IPS-15b (cell line): ENCODE data around the gene CYTH3.

ENCODE experiments used
- H3K27me3 ChIP-seq: one replicate; pipeline ENCODE4 v1.6.1; 2013; ENCODE audit warnings: low read length; ENCODE audit not compliant: control insufficient read depth, insufficient read depth
- H3K36me3 ChIP-seq: one replicate; pipeline ENCODE4 v1.6.1; 2013; ENCODE audit warnings: low read length; ENCODE audit not compliant: control insufficient read depth, insufficient read depth
- H3K4me1 ChIP-seq: one replicate; pipeline ENCODE4 v1.6.1; 2013; ENCODE audit warnings: mild to moderate bottlenecking, low read length; ENCODE audit not compliant: control insufficient read depth, insufficient read depth
- H3K4me3 ChIP-seq: one replicate; pipeline ENCODE4 v1.5.1; 2013; ENCODE audit warnings: low read depth, low read length
- H3K9ac ChIP-seq: one replicate; pipeline ENCODE4 v1.6.1; 2013; ENCODE audit warnings: low read depth, mild to moderate bottlenecking, low read length
- H3K9me3 ChIP-seq: one replicate; pipeline ENCODE4 v1.6.1; 2013; ENCODE audit warnings: mild to moderate bottlenecking, low read length; ENCODE audit not compliant: control insufficient read depth, insufficient read depth

CYTH3 gene

GRCh38 chr7:6147627-6148026 is 124.8 kb downstream of the CYTH3 start:
- no peak overlapping the region for H3K4me3 ChIP-seq
- no peaks in the 10 kb centered on the region for H3K4me1 ChIP-seq
- H3K27me3 ChIP-seq = no peaks in the 10 kb centered on the region
- H3K9ac ChIP-seq = no peak overlapping the region
- H3K9me3 ChIP-seq = no peaks in the 10 kb centered on the region
- peaks cover 48% of the 10 kb centered on the region for H3K36me3 ChIP-seq

GRCh38 chr7:6146666-6147065 is 125.8 kb downstream of the CYTH3 start:
- Histone ChIP-seq H3K36me3 (peaks cover 42% of the 10 kb centered on the region), H3K27me3 (no peaks in the 10 kb centered on the region), H3K4me3 (no peak overlapping the region), H3K9me3 (no peaks in the 10 kb centered on the region), H3K9ac (no peak overlapping the region), H3K4me1 (no peaks in the 10 kb centered on the region)

DNA sequence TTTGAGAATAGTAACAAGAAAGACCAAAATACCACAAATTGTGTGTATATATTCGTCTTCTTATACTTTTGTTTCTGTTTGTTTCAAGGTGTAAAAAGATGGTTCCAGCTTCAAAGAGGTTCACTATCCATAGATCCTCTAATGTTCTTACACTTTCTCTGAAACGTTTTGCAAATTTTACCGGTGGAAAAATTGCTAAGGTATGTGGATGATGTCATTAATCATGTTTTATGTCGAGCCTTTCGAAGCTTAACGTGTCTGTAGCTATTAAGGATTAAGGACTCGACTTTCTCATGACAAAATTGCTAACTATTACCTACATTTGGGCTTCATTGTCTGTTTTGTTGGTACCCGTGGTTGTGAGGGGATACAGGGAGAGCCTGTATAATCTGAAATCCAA is 128.4 kb downstream of the CYTH3 start:
- Histone ChIP-seq H3K9me3 (no peaks in the 10 kb centered on the region), H3K4me1 (no peaks in the 10 kb centered on the region), H3K27me3 (no peaks in the 10 kb centered on the region), H3K4me3 (no peak overlapping the region), H3K9ac (no peak overlapping the region), H3K36me3 (peaks cover 33% of the 10 kb centered on the region)

- Histone ChIP-seq H3K27me3 (no peaks in the 10 kb centered on the region), H3K4me3 (no peak overlapping the region), H3K4me1 (no peaks in the 10 kb centered on the region), H3K9ac (no peak overlapping the region), H3K36me3 (peaks cover 24% of the 10 kb centered on the region), H3K9me3 (no peaks in the 10 kb centered on the region)
Observed at GRCh38 chr7:6142871-6143380, 129.5 kb downstream of the CYTH3 start.

GRCh38 chr7:6139189-6139996 is 133.0 kb downstream of the CYTH3 start:
- no peaks in the 10 kb centered on the region for H3K9me3 ChIP-seq
- H3K4me3 ChIP-seq = no peak overlapping the region
- H3K9ac ChIP-seq = no peak overlapping the region
- H3K4me1 ChIP-seq = no peaks in the 10 kb centered on the region
- peaks cover 5% of the 10 kb centered on the region for H3K36me3 ChIP-seq
- H3K27me3 ChIP-seq = no peaks in the 10 kb centered on the region

- Histone ChIP-seq H3K4me3 (no peak overlapping the region), H3K36me3 (peaks cover 5% of the 10 kb centered on the region), H3K4me1 (no peaks in the 10 kb centered on the region), H3K27me3 (no peaks in the 10 kb centered on the region), H3K9me3 (no peaks in the 10 kb centered on the region), H3K9ac (no peak overlapping the region)
Observed at GRCh38 chr7:6136475-6136874, 135.9 kb downstream of the CYTH3 start.

- H3K4me3 ChIP-seq = no peak overlapping the region
- no peak overlapping the region for H3K9ac ChIP-seq
- H3K4me1 ChIP-seq = no peaks in the 10 kb centered on the region
- H3K27me3 ChIP-seq = no peaks in the 10 kb centered on the region
- no peaks in the 10 kb centered on the region for H3K36me3 ChIP-seq
- no peaks in the 10 kb centered on the region for H3K9me3 ChIP-seq
Observed at GRCh38 chr7:6133249-6133648, 139.2 kb downstream of the CYTH3 start.

DNA sequence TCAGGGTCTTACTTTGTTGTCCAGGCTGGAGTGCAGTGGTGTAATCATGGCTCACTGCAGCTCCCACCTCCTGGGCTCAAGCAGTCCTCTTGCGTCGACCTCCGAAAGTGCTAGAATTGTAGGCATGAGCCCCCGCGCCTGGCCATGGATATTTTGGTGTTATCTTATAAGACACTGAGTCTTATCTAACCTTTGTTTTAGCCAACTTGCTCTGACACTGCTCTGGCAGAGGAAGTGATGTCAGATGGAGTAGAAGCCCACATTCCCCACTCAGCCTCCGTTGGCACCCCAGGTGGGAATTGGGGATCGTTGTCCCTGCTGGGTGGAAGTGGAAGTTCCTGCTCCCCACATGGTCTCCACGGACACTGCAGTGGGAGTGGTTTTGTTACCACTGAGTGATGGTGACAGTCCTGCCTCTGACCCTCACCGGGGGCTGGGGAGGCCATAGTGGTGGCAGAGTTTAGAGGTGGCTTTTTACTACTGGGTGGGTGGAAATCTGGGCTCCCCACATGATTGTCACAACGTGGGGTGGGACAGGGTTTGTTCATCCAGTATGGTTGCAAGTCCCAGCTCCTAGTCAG is 142.3 kb downstream of the CYTH3 start:
- no peaks in the 10 kb centered on the region for H3K36me3 ChIP-seq
- no peaks in the 10 kb centered on the region for H3K4me1 ChIP-seq
- H3K9ac ChIP-seq = no peak overlapping the region
- no peaks in the 10 kb centered on the region for H3K9me3 ChIP-seq
- no peak overlapping the region for H3K4me3 ChIP-seq
- H3K27me3 ChIP-seq = no peaks in the 10 kb centered on the region

DNA sequence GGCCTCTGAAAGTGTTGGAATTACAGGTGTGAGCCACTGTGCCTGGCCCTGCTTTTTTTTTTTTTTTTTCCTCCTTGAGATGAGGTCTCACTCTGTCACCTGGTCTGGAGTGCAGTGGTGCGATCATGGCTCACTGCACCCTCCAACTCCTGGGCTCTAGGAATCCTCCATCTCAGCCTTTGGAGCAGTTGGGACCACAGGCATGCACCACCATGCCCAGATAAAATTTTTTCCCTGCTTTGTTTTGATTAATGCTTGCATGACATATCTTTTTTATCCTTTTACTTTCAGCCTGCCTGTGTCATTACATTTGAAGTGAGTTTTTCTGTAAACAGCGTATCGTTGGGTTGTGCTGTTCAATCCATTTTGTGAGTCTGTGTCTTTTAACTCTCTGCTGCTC is 144.2 kb downstream of the CYTH3 start:
- H3K27me3 ChIP-seq = no peaks in the 10 kb centered on the region
- no peak overlapping the region for H3K4me3 ChIP-seq
- H3K9ac ChIP-seq = no peak overlapping the region
- no peaks in the 10 kb centered on the region for H3K36me3 ChIP-seq
- H3K4me1 ChIP-seq = no peaks in the 10 kb centered on the region
- H3K9me3 ChIP-seq = no peaks in the 10 kb centered on the region

DNA sequence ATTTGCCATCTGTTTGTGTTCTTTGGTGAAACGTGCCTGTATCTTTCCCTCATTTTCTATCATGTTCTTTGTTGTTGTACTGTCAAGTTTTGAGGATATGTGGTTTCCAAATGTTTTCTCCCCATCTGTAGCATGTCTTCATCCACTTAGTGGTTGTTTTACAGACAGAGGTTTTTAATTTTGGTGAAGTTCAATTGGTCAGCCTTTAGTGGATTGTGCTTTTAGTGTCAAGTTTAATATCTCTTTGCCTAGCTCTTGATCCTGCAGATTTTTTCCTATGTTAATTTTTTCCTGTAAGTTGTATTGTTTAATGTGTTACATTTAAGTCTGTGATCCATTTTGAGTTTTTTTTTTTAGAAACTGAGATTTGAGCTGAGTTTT is 145.3 kb downstream of the CYTH3 start:
- Histone ChIP-seq H3K4me3 (no peak overlapping the region), H3K9ac (no peak overlapping the region), H3K36me3 (peaks cover 2% of the 10 kb centered on the region), H3K27me3 (no peaks in the 10 kb centered on the region), H3K9me3 (no peaks in the 10 kb centered on the region), H3K4me1 (no peaks in the 10 kb centered on the region)

DNA sequence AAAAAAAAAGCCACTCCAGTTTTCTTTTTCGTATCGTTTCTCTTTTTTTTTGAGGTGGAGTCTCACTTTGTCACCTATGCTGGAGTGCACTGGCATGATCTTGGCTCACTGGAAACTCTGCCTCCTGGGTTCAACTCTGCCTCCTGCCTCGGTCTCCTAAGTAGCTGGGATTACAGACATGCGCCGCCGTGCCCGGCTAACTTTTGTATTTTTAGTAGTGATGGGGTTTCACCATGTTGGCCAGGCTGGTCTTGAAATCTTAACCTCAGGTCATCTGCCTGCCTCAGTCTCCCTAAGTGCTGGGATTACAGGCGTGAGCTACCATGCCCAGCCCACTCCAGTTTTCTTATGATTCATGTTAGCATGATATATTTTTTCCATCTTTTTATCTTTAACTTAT is 148.6 kb downstream of the CYTH3 start:
- H3K9me3 ChIP-seq = no peaks in the 10 kb centered on the region
- no peak overlapping the region for H3K4me3 ChIP-seq
- no peak overlapping the region for H3K9ac ChIP-seq
- H3K27me3 ChIP-seq = no peaks in the 10 kb centered on the region
- peaks cover 2% of the 10 kb centered on the region for H3K36me3 ChIP-seq
- no peaks in the 10 kb centered on the region for H3K4me1 ChIP-seq

GRCh38 chr7:6121141-6121540 is 151.3 kb downstream of the CYTH3 start:
- no peaks in the 10 kb centered on the region for H3K27me3 ChIP-seq
- H3K9me3 ChIP-seq = no peaks in the 10 kb centered on the region
- H3K4me1 ChIP-seq = no peaks in the 10 kb centered on the region
- H3K4me3 ChIP-seq = no peak overlapping the region
- peaks cover 4% of the 10 kb centered on the region for H3K36me3 ChIP-seq
- H3K9ac ChIP-seq = no peak overlapping the region
